Astrocyte (in vitro differentiated cells and primary cell): ENCODE measurements around the gene FAM240A. TPM values are rescaled to one million over a fixed set of nuclear protein-coding genes. Genes with fewer than 3 reads are reported as not detected.

ENCODE experiments used
- DNase-seq: peaks from one replicate; pipeline ENCODE4 v3.0.0-alpha.2; 2010; ENCODE audit warnings: low read depth
- FAIRE-seq: peaks from 2 replicates; lab custom pipeline; 2011; peaks lifted over from hg19 to GRCh38; lab: Jason Lieb, UNC
- H2AFZ ChIP-seq: 2 replicates; pipeline ENCODE4 v1.6.0; 2012; ENCODE audit warnings: low read depth, low read length, inconsistent platforms
- H3K27ac ChIP-seq: 2 replicates; pipeline ENCODE4 v1.5.1; 2011; ENCODE audit warnings: low read depth, low read length, inconsistent platforms
- H3K27me3 ChIP-seq: 2 replicates; pipeline ENCODE4 v1.6.0; 2011; ENCODE audit warnings: low read length, inconsistent platforms; ENCODE audit not compliant: insufficient read depth
- H3K36me3 ChIP-seq: 2 replicates; pipeline ENCODE4 v1.5.1; 2011; ENCODE audit warnings: low read length, inconsistent platforms; ENCODE audit not compliant: insufficient read depth
- H3K4me1 ChIP-seq: 2 replicates; pipeline ENCODE4 v1.5.1; 2011; ENCODE audit warnings: low read length, inconsistent platforms; ENCODE audit not compliant: insufficient read depth
- H3K4me2 ChIP-seq: 2 replicates; pipeline ENCODE4 v1.6.0; 2012; ENCODE audit warnings: low read length, inconsistent platforms
- H3K4me3 ChIP-seq: 2 replicates; pipeline ENCODE4 v1.5.1; 2011; ENCODE audit warnings: low read depth, mild to moderate bottlenecking, low read length, inconsistent platforms; ENCODE audit not compliant: insufficient read depth
- H3K79me2 ChIP-seq: 2 replicates; pipeline ENCODE4 v1.6.0; 2012; ENCODE audit warnings: mild to moderate bottlenecking, low read length, inconsistent platforms; ENCODE audit not compliant: insufficient read depth
- H3K9ac ChIP-seq: 2 replicates; pipeline ENCODE4 v1.6.0; 2012; ENCODE audit warnings: mild to moderate bottlenecking, low read length, inconsistent platforms
- H3K9me3 ChIP-seq: 2 replicates; pipeline ENCODE4 v1.5.1; 2012; ENCODE audit warnings: low read depth, mild to moderate bottlenecking, low read length, inconsistent platforms; ENCODE audit not compliant: insufficient read depth
- H4K20me1 ChIP-seq: 2 replicates; pipeline ENCODE4 v1.6.0; 2012; ENCODE audit warnings: low read length, inconsistent platforms; ENCODE audit not compliant: insufficient read depth
- H3K27ac Mint-ChIP-seq: one replicate; pipeline ENCODE4 v1.8.0; 2021; ENCODE audit warnings: mild to moderate bottlenecking, mixed read lengths; ENCODE audit not compliant: unreplicated experiment
- H3K27me3 Mint-ChIP-seq: one replicate; pipeline ENCODE4 v1.8.0; 2021; ENCODE audit warnings: low read depth, mixed read lengths; ENCODE audit not compliant: unreplicated experiment
- H3K36me3 Mint-ChIP-seq: one replicate; pipeline ENCODE4 v1.8.0; 2021; ENCODE audit warnings: low read depth, mixed read lengths; ENCODE audit not compliant: unreplicated experiment
- H3K4me1 Mint-ChIP-seq: one replicate; pipeline ENCODE4 v1.8.0; 2021; ENCODE audit warnings: low read depth, mixed read lengths; ENCODE audit not compliant: unreplicated experiment
- H3K4me3 Mint-ChIP-seq: one replicate; pipeline ENCODE4 v1.8.0; 2021; ENCODE audit warnings: mild to moderate bottlenecking, moderate library complexity, mixed read lengths; ENCODE audit not compliant: unreplicated experiment
- H3K9me3 Mint-ChIP-seq: one replicate; pipeline ENCODE4 v1.8.0; 2021; ENCODE audit warnings: mild to moderate bottlenecking, mixed read lengths; ENCODE audit not compliant: unreplicated experiment
- CTCF ChIP-seq: IDR thresholded peaks from 2 replicates; pipeline ENCODE4 v1.5.1; 2011; ENCODE audit warnings: low read depth, mild to moderate bottlenecking, inconsistent platforms, low read length, moderate library complexity; ENCODE audit not compliant: insufficient read depth
- EZH2 ChIP-seq: IDR thresholded peaks from 2 replicates; pipeline ENCODE4 v1.6.1; 2012; ENCODE audit warnings: mild to moderate bottlenecking, low read length, inconsistent platforms; ENCODE audit not compliant: insufficient read depth
- total RNA-seq: library from RNA; stranded (reverse); gene quantifications from 2 replicates; pipeline ENCODE4 v1.2.1, GENCODE V29; 2021

FAM240A gene
- total RNA-seq, 1 donor from 2014 or later: not detected

GRCh38 chr3:46624533-46624932 is 12.2 kb downstream of the FAM240A start:
- no peaks in the 10 kb centered on the region for H3K36me3 ChIP-seq
- H3K27me3 ChIP-seq: peaks cover 11% of the 10 kb centered on the region
- H3K27me3 Mint-ChIP-seq: peaks cover 9% of the 10 kb centered on the region
- H3K9ac ChIP-seq: no peak overlapping the region
- H3K4me3 Mint-ChIP-seq: no peak overlapping the region
- no peaks in the 10 kb centered on the region for H3K9me3 ChIP-seq
- DNase-seq (no peak), FAIRE-seq (no peak)
- H3K4me2 ChIP-seq: no peak overlapping the region
- no peaks in the 10 kb centered on the region for H4K20me1 ChIP-seq
- no peaks in the 10 kb centered on the region for H3K36me3 Mint-ChIP-seq
- no peak for TF ChIP-seq CTCF
- TF ChIP-seq EZH2: no peak
- peaks cover under 1% of the 10 kb centered on the region for H3K4me1 ChIP-seq
- H3K9me3 Mint-ChIP-seq: peaks cover 4% of the 10 kb centered on the region
- H3K4me1 Mint-ChIP-seq: peaks cover 11% of the 10 kb centered on the region
- no peak overlapping the region for H3K27ac ChIP-seq
- no peaks in the 10 kb centered on the region for H3K79me2 ChIP-seq
- H3K27ac Mint-ChIP-seq: no peak overlapping the region
- no peak overlapping the region for H2AFZ ChIP-seq
- no peak overlapping the region for H3K4me3 ChIP-seq

GRCh38 chr3:46624975-46625490 is 12.7 kb downstream of the FAM240A start:
- Mint-ChIP-seq H3K27ac (no peak overlapping the region), H3K4me3 (no peak overlapping the region), H3K4me1 (peaks cover 9% of the 10 kb centered on the region), H3K9me3 (peaks cover 4% of the 10 kb centered on the region), H3K27me3 (peaks cover 9% of the 10 kb centered on the region), H3K36me3 (no peaks in the 10 kb centered on the region)
- H3K9me3 ChIP-seq: no peaks in the 10 kb centered on the region
- no peak for TF ChIP-seq CTCF
- no peak for TF ChIP-seq EZH2
- no peak overlapping the region for H3K4me2 ChIP-seq
- no peak overlapping the region for H3K9ac ChIP-seq
- H3K4me1 ChIP-seq: peaks cover 6% of the 10 kb centered on the region
- H3K27me3 ChIP-seq: peaks cover 11% of the 10 kb centered on the region
- DNase-seq (no peak), FAIRE-seq (no peak)
- no peaks in the 10 kb centered on the region for H3K36me3 ChIP-seq
- H4K20me1 ChIP-seq: no peaks in the 10 kb centered on the region
- no peaks in the 10 kb centered on the region for H3K79me2 ChIP-seq
- no peak overlapping the region for H2AFZ ChIP-seq
- H3K27ac ChIP-seq: no peak overlapping the region
- no peak overlapping the region for H3K4me3 ChIP-seq

GRCh38 chr3:46626039-46626438 is 13.7 kb downstream of the FAM240A start:
- H3K27me3 Mint-ChIP-seq: peaks cover 7% of the 10 kb centered on the region
- H3K9me3 Mint-ChIP-seq: peaks cover 4% of the 10 kb centered on the region
- Histone ChIP-seq H3K9ac (no peak overlapping the region), H3K4me1 (peaks cover 9% of the 10 kb centered on the region), H3K27ac (no peak overlapping the region), H4K20me1 (no peaks in the 10 kb centered on the region), H3K79me2 (no peaks in the 10 kb centered on the region), H3K36me3 (no peaks in the 10 kb centered on the region), H3K27me3 (peaks cover 8% of the 10 kb centered on the region), H3K4me2 (no peak overlapping the region), H2AFZ (no peak overlapping the region), H3K4me3 (no peak overlapping the region), H3K9me3 (no peaks in the 10 kb centered on the region)
- no peak overlapping the region for H3K27ac Mint-ChIP-seq
- no peaks in the 10 kb centered on the region for H3K36me3 Mint-ChIP-seq
- FAIRE-seq (no peak), DNase-seq (no peak)
- H3K4me3 Mint-ChIP-seq: no peak overlapping the region
- TF ChIP-seq CTCF (no peak), EZH2 (no peak)
- peaks cover 2% of the 10 kb centered on the region for H3K4me1 Mint-ChIP-seq
